GM18505 (cell line): ENCODE data around the gene BRPF1.

Source experiments
- ATAC-seq: cut with Tn5 transposase; IDR thresholded peaks from one replicate; pipeline ENCODE4 v1.9.1; 2021; ENCODE audit not compliant: unreplicated experiment
- POLR2A ChIP-seq: IDR thresholded peaks from 4 replicates; pipeline ENCODE4 v1.6.1; 2011; ENCODE audit warnings: borderline replicate concordance; ENCODE audit not compliant: insufficient read depth, insufficient read length; ENCODE audit errors: extremely low read depth

The BRPF1 gene

GRCh38 chr3:9786209-9786739, 54.7 kb downstream of the BRPF1 start:
- no peak for ATAC-seq
- no peak for TF ChIP-seq POLR2A

DNA sequence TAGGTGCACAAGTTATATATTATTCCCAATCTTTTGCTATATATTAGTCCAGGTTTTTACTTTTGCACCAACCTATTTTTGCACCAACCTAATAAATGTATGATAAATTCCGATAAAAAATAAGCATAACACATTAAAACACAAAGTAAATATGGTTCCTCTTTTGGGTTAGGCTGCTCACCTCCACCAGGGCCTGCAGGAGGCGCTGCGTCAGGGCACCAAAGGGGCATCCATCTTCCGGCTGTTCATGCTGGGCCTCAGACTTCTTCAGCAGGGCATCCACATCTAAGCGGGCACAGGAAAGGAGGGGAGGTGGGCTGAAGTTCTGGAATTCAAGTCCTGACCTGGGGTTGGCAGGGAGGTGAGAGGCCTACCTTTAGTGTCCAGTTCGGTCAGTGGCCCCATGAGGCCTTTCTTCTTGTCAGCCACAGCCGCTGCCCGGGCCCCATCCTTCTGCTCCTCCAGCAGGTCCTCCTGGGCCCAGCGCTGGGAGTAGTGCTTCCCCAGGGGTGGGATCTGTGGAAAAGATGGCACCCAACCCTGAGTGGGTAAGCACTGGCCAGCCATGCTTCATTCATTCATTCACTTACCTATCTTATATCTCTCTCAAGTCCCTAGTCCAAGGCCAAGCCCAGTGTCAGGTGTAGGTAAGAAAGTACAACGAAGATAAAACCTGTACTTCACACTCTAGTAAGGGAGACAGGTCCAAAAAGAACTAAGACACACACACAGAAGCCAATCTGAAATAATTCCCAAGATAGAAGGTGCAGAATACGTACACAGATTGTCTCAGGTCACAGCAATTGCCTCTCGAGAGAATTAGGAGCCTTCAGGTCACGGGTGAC, 55.5 kb downstream of the BRPF1 start:
- no peak for TF ChIP-seq POLR2A
- ATAC-seq = no peak

- TF ChIP-seq POLR2A = no peak
- ATAC-seq = no peak
Observed at GRCh38 chr3:9787714-9788113, 56.2 kb downstream of the BRPF1 start.

DNA sequence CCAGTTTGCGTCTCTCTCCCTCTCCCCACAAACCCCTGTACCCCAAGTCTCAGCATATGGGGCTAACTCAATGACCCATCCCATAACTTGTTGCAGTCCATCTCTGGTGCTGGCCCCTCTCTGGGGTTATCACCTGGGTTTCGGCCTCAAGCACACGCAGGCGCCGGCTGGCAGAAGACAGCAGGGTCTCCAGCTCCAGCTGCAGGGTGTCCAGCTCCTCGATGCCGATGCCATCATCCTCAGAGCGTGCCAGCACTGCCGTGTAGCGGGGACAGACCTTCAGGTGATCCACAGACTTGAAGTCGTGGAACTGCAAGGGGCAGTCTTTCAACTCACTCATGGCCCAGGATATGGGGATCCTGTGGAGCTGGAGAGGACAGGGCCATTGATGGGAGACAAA, 59.6 kb downstream of the BRPF1 start:
- no peak for ATAC-seq
- no peak for TF ChIP-seq POLR2A

GRCh38 chr3:9791790-9792404, 60.4 kb downstream of the BRPF1 start:
- peak; percentile 67 for TF ChIP-seq POLR2A
- no peak for ATAC-seq

GRCh38 chr3:9792405-9793160, 61.0 kb downstream of the BRPF1 start, which contains the start of the genes ARPC4 and TADA3:
TSS of gene ARPC4 (plus strand) at chr3:9793082. CDS start at chr3:9793122, 40 bp downstream.
TSS of gene TADA3 (minus strand) at chr3:9792473. CDS start at chr3:9791466, 1,007 bp downstream.
- peak; percentile 74 for ATAC-seq
- peak; percentile 93 for TF ChIP-seq POLR2A

GRCh38 chr3:9793161-9793781, 61.7 kb downstream of the BRPF1 start:
- peak; percentile 2 for ATAC-seq
- TF ChIP-seq POLR2A = no peak

DNA sequence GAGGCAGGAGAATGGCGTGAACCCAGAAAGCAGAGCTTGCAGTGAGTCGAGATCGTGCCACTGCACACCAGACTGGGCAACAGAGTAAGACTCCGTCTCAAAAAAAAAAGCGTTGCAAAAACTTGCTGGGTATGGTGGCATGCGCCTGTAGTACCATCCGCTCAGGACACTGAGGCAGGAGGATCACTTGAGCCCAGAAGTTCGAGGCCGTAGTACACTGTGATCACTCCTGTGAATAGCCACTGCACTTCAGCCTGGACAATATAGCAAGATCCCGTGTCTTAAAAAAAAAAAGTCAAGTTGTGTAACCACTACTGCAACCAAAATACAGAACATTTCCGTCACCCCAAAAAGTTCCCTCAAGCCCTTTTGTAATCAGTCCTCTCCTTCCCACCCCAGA, 62.9 kb downstream of the BRPF1 start:
- ATAC-seq = no peak
- no peak for TF ChIP-seq POLR2A

- TF ChIP-seq POLR2A = peak; percentile 8
Observed at GRCh38 chr3:9795207-9795606, 63.7 kb downstream of the BRPF1 start.

GRCh38 chr3:9797196-9797945, 65.8 kb downstream of the BRPF1 start:
- TF ChIP-seq POLR2A = no peak
- ATAC-seq = no peak

More at GRCh38 chr3:9795207-9795606, 63.7 kb downstream of the BRPF1 start:
- no peak for ATAC-seq
